ENCODE measurements around the gene CNDP1.

DNA sequence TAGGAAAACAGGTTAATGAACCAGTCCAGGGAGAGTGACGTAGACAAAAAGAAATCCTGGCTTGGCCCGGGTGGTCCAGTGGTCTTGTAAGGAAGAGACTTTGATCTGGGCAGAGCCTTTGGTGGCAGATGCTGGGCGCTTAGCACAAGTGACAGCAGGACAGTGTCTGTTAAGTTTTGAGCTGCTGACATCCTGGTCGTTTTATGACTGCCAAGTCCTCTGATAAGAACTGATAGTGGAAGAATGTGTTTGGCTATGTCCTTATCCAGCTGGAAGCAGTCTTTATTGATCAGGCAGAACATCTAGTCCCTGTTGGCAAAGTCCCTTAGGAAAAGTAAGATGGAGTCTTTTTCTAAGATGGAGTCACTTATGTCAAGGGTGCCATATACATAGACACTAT, 36.0 kb downstream of the CNDP1 start:
- TF ChIP-seq, protein P1, sequence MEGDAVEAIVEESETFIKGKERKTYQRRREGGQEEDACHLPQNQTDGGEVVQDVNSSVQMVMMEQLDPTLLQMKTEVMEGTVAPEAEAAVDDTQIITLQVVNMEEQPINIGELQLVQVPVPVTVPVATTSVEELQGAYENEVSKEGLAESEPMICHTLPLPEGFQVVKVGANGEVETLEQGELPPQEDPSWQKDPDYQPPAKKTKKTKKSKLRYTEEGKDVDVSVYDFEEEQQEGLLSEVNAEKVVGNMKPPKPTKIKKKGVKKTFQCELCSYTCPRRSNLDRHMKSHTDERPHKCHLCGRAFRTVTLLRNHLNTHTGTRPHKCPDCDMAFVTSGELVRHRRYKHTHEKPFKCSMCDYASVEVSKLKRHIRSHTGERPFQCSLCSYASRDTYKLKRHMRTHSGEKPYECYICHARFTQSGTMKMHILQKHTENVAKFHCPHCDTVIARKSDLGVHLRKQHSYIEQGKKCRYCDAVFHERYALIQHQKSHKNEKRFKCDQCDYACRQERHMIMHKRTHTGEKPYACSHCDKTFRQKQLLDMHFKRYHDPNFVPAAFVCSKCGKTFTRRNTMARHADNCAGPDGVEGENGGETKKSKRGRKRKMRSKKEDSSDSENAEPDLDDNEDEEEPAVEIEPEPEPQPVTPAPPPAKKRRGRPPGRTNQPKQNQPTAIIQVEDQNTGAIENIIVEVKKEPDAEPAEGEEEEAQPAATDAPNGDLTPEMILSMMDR (IDR thresholded peaks at IDR 0.05; ENCODE audit: poor library complexity, severe bottlenecking): no peak
- TF ChIP-seq POLR2AphosphoS5 (IDR thresholded peaks at IDR 0.05): no peak
- no peak for TF ChIP-seq RAD21 (conservative IDR thresholded peaks at IDR 0.05)
- no peak for TF ChIP-seq SMC3 (conservative IDR thresholded peaks at IDR 0.05; ENCODE audit: poor library complexity)
- TF ChIP-seq EZH2 (IDR thresholded peaks at IDR 0.05; ENCODE audit: borderline replicate concordance, insufficient read depth, low read length, poor library complexity, severe bottlenecking): no peak
- TF ChIP-seq TAF1 (IDR thresholded peaks at IDR 0.05; ENCODE audit: low read depth): no peak
- TF ChIP-seq EP300 (conservative IDR thresholded peaks at IDR 0.05; ENCODE audit: poor library complexity, severe bottlenecking): no peak
- TF ChIP-seq, protein P2, sequence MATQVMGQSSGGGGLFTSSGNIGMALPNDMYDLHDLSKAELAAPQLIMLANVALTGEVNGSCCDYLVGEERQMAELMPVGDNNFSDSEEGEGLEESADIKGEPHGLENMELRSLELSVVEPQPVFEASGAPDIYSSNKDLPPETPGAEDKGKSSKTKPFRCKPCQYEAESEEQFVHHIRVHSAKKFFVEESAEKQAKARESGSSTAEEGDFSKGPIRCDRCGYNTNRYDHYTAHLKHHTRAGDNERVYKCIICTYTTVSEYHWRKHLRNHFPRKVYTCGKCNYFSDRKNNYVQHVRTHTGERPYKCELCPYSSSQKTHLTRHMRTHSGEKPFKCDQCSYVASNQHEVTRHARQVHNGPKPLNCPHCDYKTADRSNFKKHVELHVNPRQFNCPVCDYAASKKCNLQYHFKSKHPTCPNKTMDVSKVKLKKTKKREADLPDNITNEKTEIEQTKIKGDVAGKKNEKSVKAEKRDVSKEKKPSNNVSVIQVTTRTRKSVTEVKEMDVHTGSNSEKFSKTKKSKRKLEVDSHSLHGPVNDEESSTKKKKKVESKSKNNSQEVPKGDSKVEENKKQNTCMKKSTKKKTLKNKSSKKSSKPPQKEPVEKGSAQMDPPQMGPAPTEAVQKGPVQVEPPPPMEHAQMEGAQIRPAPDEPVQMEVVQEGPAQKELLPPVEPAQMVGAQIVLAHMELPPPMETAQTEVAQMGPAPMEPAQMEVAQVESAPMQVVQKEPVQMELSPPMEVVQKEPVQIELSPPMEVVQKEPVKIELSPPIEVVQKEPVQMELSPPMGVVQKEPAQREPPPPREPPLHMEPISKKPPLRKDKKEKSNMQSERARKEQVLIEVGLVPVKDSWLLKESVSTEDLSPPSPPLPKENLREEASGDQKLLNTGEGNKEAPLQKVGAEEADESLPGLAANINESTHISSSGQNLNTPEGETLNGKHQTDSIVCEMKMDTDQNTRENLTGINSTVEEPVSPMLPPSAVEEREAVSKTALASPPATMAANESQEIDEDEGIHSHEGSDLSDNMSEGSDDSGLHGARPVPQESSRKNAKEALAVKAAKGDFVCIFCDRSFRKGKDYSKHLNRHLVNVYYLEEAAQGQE (IDR thresholded peaks at IDR 0.05; ENCODE audit: borderline replicate concordance): no peak
